ENCODE measurements around the gene LRP8. TPM values are rescaled to one million over a fixed set of nuclear protein-coding genes. Genes with fewer than 3 reads are reported as not detected.

LRP8 gene
- total RNA-seq, 3 donors from 2014 or later, result 1.6 to 14.7 (median 6.3) TPM

DNA sequence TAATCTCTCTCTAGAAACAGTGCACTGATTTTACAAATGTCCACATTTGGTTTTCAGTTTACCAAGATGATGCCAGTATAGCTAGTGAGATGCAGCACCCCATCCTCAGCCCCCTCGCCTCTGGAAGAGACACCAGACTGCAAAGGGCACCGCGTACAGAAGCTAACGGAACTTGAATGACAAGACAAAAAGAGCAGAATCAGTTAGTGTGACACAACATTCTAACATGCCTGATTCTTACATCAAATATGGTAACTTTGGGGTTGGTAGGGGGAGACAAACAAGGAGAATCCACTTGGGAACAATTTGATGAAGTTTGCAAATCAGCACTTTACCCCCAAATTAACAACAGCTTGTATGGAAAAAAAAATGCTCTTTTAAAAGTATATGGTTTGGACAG, 85.5 kb downstream of the LRP8 start:
- intact Hi-C loops (cut with DNase I; ENCODE audit: low total_unique reads), result no loop called here
- Histone ChIP-seq H3K27me3 (no peaks in the 10 kb centered on the region), H3K4me1 (no peaks in the 10 kb centered on the region), H3K9me3 (no peaks in the 10 kb centered on the region), H3K4me3 (no peak overlapping the region), H3K27ac (no peak overlapping the region), H3K36me3 (no peaks in the 10 kb centered on the region)
- TF ChIP-seq, protein P1, sequence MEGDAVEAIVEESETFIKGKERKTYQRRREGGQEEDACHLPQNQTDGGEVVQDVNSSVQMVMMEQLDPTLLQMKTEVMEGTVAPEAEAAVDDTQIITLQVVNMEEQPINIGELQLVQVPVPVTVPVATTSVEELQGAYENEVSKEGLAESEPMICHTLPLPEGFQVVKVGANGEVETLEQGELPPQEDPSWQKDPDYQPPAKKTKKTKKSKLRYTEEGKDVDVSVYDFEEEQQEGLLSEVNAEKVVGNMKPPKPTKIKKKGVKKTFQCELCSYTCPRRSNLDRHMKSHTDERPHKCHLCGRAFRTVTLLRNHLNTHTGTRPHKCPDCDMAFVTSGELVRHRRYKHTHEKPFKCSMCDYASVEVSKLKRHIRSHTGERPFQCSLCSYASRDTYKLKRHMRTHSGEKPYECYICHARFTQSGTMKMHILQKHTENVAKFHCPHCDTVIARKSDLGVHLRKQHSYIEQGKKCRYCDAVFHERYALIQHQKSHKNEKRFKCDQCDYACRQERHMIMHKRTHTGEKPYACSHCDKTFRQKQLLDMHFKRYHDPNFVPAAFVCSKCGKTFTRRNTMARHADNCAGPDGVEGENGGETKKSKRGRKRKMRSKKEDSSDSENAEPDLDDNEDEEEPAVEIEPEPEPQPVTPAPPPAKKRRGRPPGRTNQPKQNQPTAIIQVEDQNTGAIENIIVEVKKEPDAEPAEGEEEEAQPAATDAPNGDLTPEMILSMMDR (IDR thresholded peaks at IDR 0.05), result no peak
- no peak for TF ChIP-seq POLR2A (IDR thresholded peaks at IDR 0.05)
- no peak for TF ChIP-seq POLR2AphosphoS5 (IDR thresholded peaks at IDR 0.05)
- no peak for DNase-seq (ENCODE audit: low spot score in 2 of 2)

DNA sequence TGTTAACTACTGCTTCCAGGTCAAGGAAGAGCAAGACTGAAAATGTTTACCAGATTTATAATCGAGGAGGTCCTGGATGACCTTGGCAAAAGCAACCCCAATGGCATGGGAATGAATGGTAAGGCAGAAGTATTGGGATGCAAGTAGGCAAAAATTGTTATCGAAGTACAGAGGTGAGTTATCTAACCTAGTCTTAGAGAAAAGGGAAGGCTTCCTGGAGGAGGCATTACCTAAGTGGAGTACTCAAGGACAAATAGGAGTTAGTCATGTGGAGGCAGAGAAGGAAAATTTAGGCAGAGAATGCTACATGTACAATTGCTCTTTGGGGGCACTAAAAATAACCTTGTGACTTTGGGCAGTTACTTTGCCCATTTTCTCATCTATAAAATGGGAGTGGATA, 86.0 kb downstream of the LRP8 start:
- no peak overlapping the region for H3K4me3 ChIP-seq
- intact Hi-C loops (cut with DNase I; ENCODE audit: low total_unique reads), result no loop called here

DNA sequence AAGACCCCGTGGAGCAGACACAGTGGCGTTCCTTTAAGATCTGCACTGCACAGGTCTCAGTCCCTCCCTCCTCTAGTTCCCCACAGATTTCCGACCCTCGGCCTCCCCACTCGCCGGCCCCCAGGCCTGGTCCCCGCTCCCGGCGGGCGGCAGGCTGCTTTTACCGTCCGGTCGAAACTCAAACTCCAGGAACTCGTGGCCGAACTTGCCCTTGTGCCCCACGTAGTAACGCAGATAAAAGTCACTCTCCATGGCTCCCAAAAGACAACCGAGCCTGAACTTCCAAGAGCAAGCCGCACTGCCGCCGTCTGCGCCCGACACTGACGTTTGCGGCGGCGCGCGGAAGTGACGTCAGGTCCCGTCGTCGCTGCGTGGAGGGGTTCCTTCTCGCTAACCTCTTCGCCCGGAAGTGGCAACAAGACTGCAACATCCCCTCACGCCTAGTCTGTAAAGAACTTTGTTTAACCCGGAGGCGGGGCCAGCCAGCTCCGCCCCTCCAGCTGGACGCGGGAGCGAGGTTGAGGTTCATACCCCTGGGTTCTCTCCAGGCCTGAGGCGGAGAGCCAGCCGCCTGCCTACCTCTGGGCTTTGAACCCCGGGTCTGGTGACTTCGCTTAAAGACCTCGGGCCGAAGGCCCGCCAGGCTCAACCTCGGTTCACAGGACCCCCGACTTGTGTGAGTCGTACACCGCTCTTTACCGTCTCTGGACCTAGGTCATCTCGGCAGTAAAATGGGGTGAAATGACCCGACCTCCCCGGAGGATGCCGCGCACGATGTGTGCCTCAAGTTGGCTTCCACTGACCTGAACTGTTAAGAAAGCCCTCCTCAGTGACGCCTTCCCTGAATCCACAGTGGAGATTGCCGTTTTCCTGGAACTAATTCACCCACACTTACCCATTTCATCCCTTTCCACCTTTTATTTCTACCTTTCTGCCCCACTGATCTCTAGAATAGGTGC, 89.4 kb downstream of the LRP8 start, which contains the start of gene MAGOH:
Gene MAGOH (minus strand): TSS at position 322 of the 959 bp plus-strand sequence. CDS start 70 bp downstream, at position 252.
- Histone ChIP-seq H3K27me3 (no peaks in the 10 kb centered on the region), H3K36me3 (peaks cover 9% of the 10 kb centered on the region), H3K4me3 (peak within 1 kb of the TSS; percentile 92 to 99 (median 98)), H3K9me3 (no peaks in the 10 kb centered on the region), H3K27ac (peak within 1 kb of the TSS; percentile 89 to 93), H3K4me1 (no peaks in the 10 kb centered on the region)
- peak; percentile 66 for TF ChIP-seq POLR2A (IDR thresholded peaks at IDR 0.05)
- TF ChIP-seq POLR2AphosphoS5 (IDR thresholded peaks at IDR 0.05), result peak; percentile 94 to 99 (median 96)
- TF ChIP-seq, protein P1 (IDR thresholded peaks at IDR 0.05), result no peak
- intact Hi-C loops (cut with DNase I; ENCODE audit: low total_unique reads), result no loop called here
- peak; percentile 90 to 91 for DNase-seq (ENCODE audit: low spot score in 2 of 2)

More for the DNA sequence above, 86.0 kb downstream of the LRP8 start:
- no peaks in the 10 kb centered on the region for H3K9me3 ChIP-seq
- H3K27ac ChIP-seq, result no peak overlapping the region
- H3K27me3 ChIP-seq, result no peaks in the 10 kb centered on the region
- no peaks in the 10 kb centered on the region for H3K36me3 ChIP-seq
- DNase-seq (ENCODE audit: low spot score in 2 of 2), result no peak
- H3K4me1 ChIP-seq, result no peaks in the 10 kb centered on the region
- TF ChIP-seq POLR2AphosphoS5 (IDR thresholded peaks at IDR 0.05) (no peak), POLR2A (IDR thresholded peaks at IDR 0.05) (no peak)
- TF ChIP-seq, protein P1 (IDR thresholded peaks at IDR 0.05), result no peak

- H3K36me3 ChIP-seq, result peaks cover 9% of the 10 kb centered on the region
- DNase-seq (ENCODE audit: low spot score in 2 of 2), result no peak
- peak overlapping the region; percentile 92 to 99 (median 98) for H3K4me3 ChIP-seq
- intact Hi-C loops (cut with DNase I; ENCODE audit: low total_unique reads), result no loop called here
- H3K27me3 ChIP-seq, result no peaks in the 10 kb centered on the region
- H3K4me1 ChIP-seq, result no peaks in the 10 kb centered on the region
- H3K9me3 ChIP-seq, result no peaks in the 10 kb centered on the region
- peak overlapping the region; percentile 89 to 93 for H3K27ac ChIP-seq
- TF ChIP-seq POLR2A (IDR thresholded peaks at IDR 0.05), result no peak
- TF ChIP-seq, protein P1 (IDR thresholded peaks at IDR 0.05), result no peak
- no peak for TF ChIP-seq POLR2AphosphoS5 (IDR thresholded peaks at IDR 0.05)
These were observed 90.2 kb downstream of the LRP8 start for GRCh38 chr1:53237638-53238037.

DNA sequence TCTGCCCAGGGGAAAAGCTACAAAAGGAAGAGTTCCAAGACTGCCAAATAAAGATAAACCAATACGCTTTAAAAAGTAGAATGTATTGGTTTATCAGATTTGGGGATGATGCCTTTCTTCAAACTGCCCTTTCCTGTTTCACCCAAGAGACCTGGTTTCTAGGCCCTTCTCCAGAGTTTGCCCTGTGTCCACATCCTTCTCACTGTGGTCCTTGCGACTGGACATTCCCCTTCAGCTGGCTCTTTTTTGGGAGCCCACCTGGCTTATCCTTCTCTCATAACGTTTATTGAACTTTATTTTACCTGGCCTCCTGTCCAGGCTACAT, 106.9 kb downstream of the LRP8 start:
- intact Hi-C loops (cut with DNase I; ENCODE audit: low total_unique reads), result no loop called here
- H3K4me3 ChIP-seq, result peak overlapping the region; percentile 78 to 87 (median 84)

More for the DNA sequence above, 106.9 kb downstream of the LRP8 start:
- TF ChIP-seq, protein P1 (IDR thresholded peaks at IDR 0.05), result no peak
- TF ChIP-seq POLR2AphosphoS5 (IDR thresholded peaks at IDR 0.05), result no peak
- no peak for TF ChIP-seq POLR2A (IDR thresholded peaks at IDR 0.05)
- H3K27ac ChIP-seq, result peak overlapping the region; percentile 93 to 98
- H3K36me3 ChIP-seq, result no peaks in the 10 kb centered on the region
- H3K9me3 ChIP-seq, result no peaks in the 10 kb centered on the region
- DNase-seq (ENCODE audit: low spot score in 2 of 2), result no peak
- peaks cover 0 to 8% of the 10 kb centered on the region in 2 donors for H3K4me1 ChIP-seq
- H3K27me3 ChIP-seq, result no peaks in the 10 kb centered on the region
